HepG2 (cell line): ENCODE data around the gene KXD1. TPM values are rescaled to one million over a fixed set of nuclear protein-coding genes. Genes with fewer than 3 reads are reported as not detected.
A peak's percentile ranks its signal among the peaks of the same experiment; 100 is the strongest.

Experiments
- ARID2 ChIP-seq: sonication (generic); formaldehyde crosslinking; IDR thresholded peaks from 2 replicates; pipeline ENCODE4 v1.8.1; 2022; ENCODE audit warnings: mild to moderate bottlenecking, missing genetic modification reagents, borderline replicate concordance
- E2F1 ChIP-seq: sonication (generic); formaldehyde crosslinking; IDR thresholded peaks from 2 replicates; pipeline ENCODE4 v1.5.0; 2020; ENCODE audit warnings: missing genetic modification reagents
- ELF1 ChIP-seq: sonication (generic); formaldehyde crosslinking; IDR thresholded peaks from 2 replicates; pipeline ENCODE4 v1.4.0; 2020; ENCODE audit warnings: missing genetic modification reagents
- EP300 ChIP-seq, 3 experiments: sonication (generic) in 1 of 3; formaldehyde crosslinking in 1 of 3; IDR thresholded peaks; 2 replicates each; pipeline versions ENCODE4 v1.5.1 to v1.6.1; 2011 to 2020; ENCODE audit warnings: low read depth in 2 of 3, low read length in 2 of 3, borderline replicate concordance in 1 of 3, improper control_type of control experiment in 1 of 3, mild to moderate bottlenecking in 1 of 3, missing genetic modification reagents in 1 of 3, moderate library complexity in 1 of 3
- ERF ChIP-seq: IDR thresholded peaks from 2 replicates; pipeline ENCODE4 v1.6.1; 2018; ENCODE audit warnings: missing biosample characterization, missing genetic modification reagents
- GATAD2A ChIP-seq: IDR thresholded peaks from 2 replicates; pipeline ENCODE4 v1.6.1; 2016
- IKZF1 ChIP-seq: fragments of 450-650 bp; IDR thresholded peaks from 2 replicates; pipeline ENCODE4 v1.7.1; 2016
- IKZF5 ChIP-seq: IDR thresholded peaks from 2 replicates; pipeline ENCODE4 v1.6.1; 2018; ENCODE audit warnings: missing genetic modification reagents, mild to moderate bottlenecking, missing compliant biosample characterization
- MAX ChIP-seq: IDR thresholded peaks from 2 replicates; pipeline ENCODE4 v1.6.1; 2012; ENCODE audit warnings: inconsistent platforms
- MIXL1 ChIP-seq: IDR thresholded peaks from 2 replicates; pipeline ENCODE4 v1.6.1; 2016
- MXI1 ChIP-seq: IDR thresholded peaks from 3 replicates; pipeline ENCODE4 v1.6.1; 2012; ENCODE audit warnings: low read depth, low read length, inconsistent platforms, borderline replicate concordance
- NFE2L2 ChIP-seq: fragments of 150-350 bp; IDR thresholded peaks from 2 replicates; pipeline ENCODE4 v1.6.1; 2014; ENCODE audit warnings: low read length
- ONECUT2 ChIP-seq: sonication (generic); formaldehyde crosslinking; IDR thresholded peaks from 2 replicates; pipeline ENCODE4 v1.4.0; 2020; ENCODE audit warnings: missing genetic modification reagents
- POGK ChIP-seq: sonication (generic); formaldehyde crosslinking; conservative IDR thresholded peaks from 2 replicates; pipeline ENCODE4 v1.8.0; 2022; ENCODE audit warnings: mild to moderate bottlenecking, moderate library complexity, missing genetic modification reagents
- TBX3 ChIP-seq: fragments of 450-650 bp; IDR thresholded peaks from 2 replicates; pipeline ENCODE4 v1.6.1; 2017; ENCODE audit warnings: antibody characterized with exemption, mild to moderate bottlenecking, inconsistent platforms, borderline replicate concordance
- ZBTB14 ChIP-seq: sonication (generic); formaldehyde crosslinking; IDR thresholded peaks from 2 replicates; pipeline ENCODE4 v1.4.0; 2020; ENCODE audit warnings: missing genetic modification reagents
- ZC3H4 ChIP-seq: sonication (generic); formaldehyde crosslinking; IDR thresholded peaks from 2 replicates; pipeline ENCODE4 v1.4.0; 2020; ENCODE audit warnings: missing genetic modification reagents, borderline replicate concordance
- ZEB1 ChIP-seq: IDR thresholded peaks from 2 replicates; pipeline ENCODE4 v1.6.1; 2012; ENCODE audit warnings: mild to moderate bottlenecking, low read depth, inconsistent platforms; ENCODE audit not compliant: insufficient replicate concordance
- ZNF205 ChIP-seq: IDR thresholded peaks from 2 replicates; pipeline ENCODE4 v1.6.1; 2018; ENCODE audit warnings: missing biosample characterization, missing genetic modification reagents
- ZNF557 ChIP-seq: sonication (generic); formaldehyde crosslinking; IDR thresholded peaks from 2 replicates; pipeline ENCODE4 v1.4.0; 2020; ENCODE audit warnings: missing genetic modification reagents
- ZNF639 ChIP-seq: conservative IDR thresholded peaks from 2 replicates; pipeline ENCODE4 v1.6.1; 2018; ENCODE audit warnings: missing genetic modification reagents
- ZNF7 ChIP-seq: IDR thresholded peaks from 2 replicates; pipeline ENCODE4 v1.6.1; 2016; ENCODE audit warnings: missing biosample characterization, missing genetic modification reagents
- polyA plus RNA-seq, 8 experiments: library from polyadenylated mRNA; depleted of rRNA in 3 of 8; stranded (reverse) in 7 of 8; unstranded in 1 of 8; fragments of >200 nt; fragmentation: Illumina TruSeq in 4 of 8; extraction: Trizol in 4 of 8; gene quantifications; 2 replicates each; pipeline versions ENCODE4 v1.2.1 to v1.2.3, GENCODE V29; 2011 to 2016; ENCODE audit warnings: low read depth in 4 of 8, missing spikeins in 1 of 8, mixed read lengths in 1 of 8; ENCODE audit not compliant: insufficient read depth in 1 of 8
- total RNA-seq, 5 experiments: library from RNA; depleted of rRNA; stranded (reverse); fragments of >200 nt; fragmentation: Illumina TruSeq; extraction: Trizol; gene quantifications; 2 replicates each; pipeline ENCODE4 v1.2.3, GENCODE V29; 2016; ENCODE audit warnings: low read depth in 1 of 5

KXD1 gene
- total and polyA plus RNA-seq, 2 of the 13 experiments (the other 11 are each of a cell fraction or from before 2014, with no cell fraction given) = 44.6 to 143 TPM

- TF ChIP-seq MIXL1 (CRISPR knock-in tag) (no peak), ZBTB14 (CRISPR knock-in tag) (no peak), ZNF639 (no peak), E2F1 (peak; percentile 1; the same call in 1 of the 2 replicates), EP300 (IDR thresholded peaks at IDR 0.05; ENCODE audit: low read depth in 2 of 2, low read length in 2 of 2) (0 out of 4 replicates have a peak, but pooled peaks of 1 of the 2 experiments have one; percentile 9), EP300 (CRISPR knock-in tag; IDR thresholded peaks at IDR 0.05; ENCODE audit: borderline replicate concordance) (no peak), ONECUT2 (CRISPR knock-in tag) (no peak), MXI1 (peak; percentile 90; the same call in 1 of the 3 replicates), ZEB1 (no peak), IKZF1 (no peak), ZNF7 (no peak), TBX3 (no peak), IKZF5 (no peak), ERF (CRISPR knock-in tag) (0 out of 2 replicates have a peak, but pooled peaks have one; percentile 38), MAX (peak; percentile 61), ZC3H4 (CRISPR knock-in tag) (no peak), GATAD2A (CRISPR knock-in tag) (no peak), ZNF205 (CRISPR knock-in tag) (no peak), ZNF557 (CRISPR knock-in tag) (no peak), NFE2L2 (no peak), ARID2 (no peak), POGK (CRISPR knock-in tag) (peak; percentile 76), ELF1 (CRISPR knock-in tag) (peak; percentile 94)
These were observed 35.4 kb upstream of the KXD1 start (continued) for GRCh38 chr19:18522124-18522861.
